Panc1 (cell line): ENCODE results near the gene GVQW3. TPM values are rescaled to one million over a fixed set of nuclear protein-coding genes. Genes with fewer than 3 reads are reported as not detected.

Experiments used
- ATAC-seq: fragments of 200-7000 bp; cut with Tn5 transposase; 2 replicates; pipeline ENCODE4 v1.9.1; 2020; ENCODE audit warnings: mild to moderate bottlenecking, moderate library complexity
- BruUV-seq: library from RNA; stranded (reverse); fragments of 400-500 nt; replicated peaks from 2 replicates; lab custom pipeline; 2021; lab: Mats Ljungman, UMichigan
- CTCF ChIA-PET: fragments of 300-600 bp; sonication (Branson Sonifier 250); formaldehyde crosslinking; loops from one replicate; lab custom pipeline; 2022; ENCODE audit warnings: antibody characterized with exemption; lab: Charles Lee
- POLR2A ChIA-PET: fragments of 300-600 bp; sonication (Branson Sonifier 250); formaldehyde crosslinking; loops from one replicate; lab custom pipeline; 2022; ENCODE audit warnings: antibody characterized with exemption; lab: Charles Lee
- DNase-seq: peaks from one replicate; pipeline ENCODE4 v3.0.0-alpha.2; 2010; ENCODE audit warnings: low read depth, low spot score
- H3K27ac ChIP-seq: 2 replicates; pipeline ENCODE4 v1.5.1; 2011; ENCODE audit warnings: mild to moderate bottlenecking, low read length, inconsistent platforms
- H3K27me3 ChIP-seq: fragments of 200-500 bp; sonication (Bioruptor generic); 2 replicates; pipeline ENCODE4 v1.6.0; 2014; ENCODE audit warnings: low read length, inconsistent platforms; ENCODE audit not compliant: control insufficient read depth, insufficient read depth
- H3K36me3 ChIP-seq: fragments of 200-500 bp; sonication (Bioruptor generic); 2 replicates; pipeline ENCODE4 v1.5.1; 2014; ENCODE audit warnings: inconsistent platforms, mild to moderate bottlenecking, low read length, moderate library complexity; ENCODE audit not compliant: control insufficient read depth, insufficient read depth
- H3K4me1 ChIP-seq: 2 replicates; pipeline ENCODE4 v1.5.1; 2011; ENCODE audit warnings: inconsistent platforms, mild to moderate bottlenecking, low read length, moderate library complexity; ENCODE audit not compliant: control insufficient read depth, insufficient read depth
- H3K4me3 ChIP-seq, 2 experiments: 2 replicates each; pipeline ENCODE4 v1.5.1; 2011 to 2012; ENCODE audit warnings: low read depth in 2 of 2, low read length in 2 of 2, mild to moderate bottlenecking in 2 of 2, inconsistent platforms in 1 of 2, moderate library complexity in 1 of 2
- H3K9me3 ChIP-seq: fragments of 200-500 bp; sonication (Bioruptor generic); 2 replicates; pipeline ENCODE4 v1.5.1; 2014; ENCODE audit warnings: low read depth, mild to moderate bottlenecking, inconsistent platforms, low read length, moderate library complexity; ENCODE audit not compliant: control insufficient read depth, insufficient read depth
- CTCF ChIP-seq: fragments of 450-650 bp; IDR thresholded peaks from 2 replicates; pipeline ENCODE4 v1.5.1; 2017; ENCODE audit warnings: mild to moderate bottlenecking
- POLR2AphosphoS5 ChIP-seq: IDR thresholded peaks from 2 replicates; pipeline ENCODE4 v1.6.1; 2012; ENCODE audit warnings: mild to moderate bottlenecking, low read depth, low read length, moderate library complexity
- REST ChIP-seq, 2 experiments: IDR thresholded peaks; 2 replicates each; pipeline ENCODE4 v1.6.1; 2011 to 2012; ENCODE audit warnings: low read depth in 2 of 2, control low read depth in 1 of 2, low read length in 1 of 2, mild to moderate bottlenecking in 1 of 2, moderate library complexity in 1 of 2; ENCODE audit not compliant: insufficient read depth in 1 of 2
- SIN3A ChIP-seq: IDR thresholded peaks from 2 replicates; pipeline ENCODE4 v1.6.1; 2012; ENCODE audit warnings: low read depth, mild to moderate bottlenecking, low read length, moderate library complexity, borderline replicate concordance; ENCODE audit not compliant: insufficient read depth
- TCF7L2 ChIP-seq: IDR thresholded peaks from 2 replicates; pipeline ENCODE4 v1.6.1; 2011; ENCODE audit warnings: mild to moderate bottlenecking, low read depth, low read length, inconsistent platforms
- in situ Hi-C: cut with HindIII; loops from 2 replicates; pipeline ENCODE4 v1.10.0; 2016; ENCODE audit warnings: low sequenced_read_pairs, low pct_unique_long_range_greater_than_20kb
- intact Hi-C: fragments of 100-400 bp; cut with micrococcal nuclease; formaldehyde crosslinking; loops from one replicate; pipeline ENCODE4 v1.10.0; 2022; ENCODE audit not compliant: unreplicated experiment
- total RNA-seq: library from RNA; stranded (reverse); gene quantifications from one replicate; pipeline ENCODE4 v1.2.1, GENCODE V29; 2021; ENCODE audit not compliant: unreplicated experiment

The GVQW3 gene
- total RNA-seq, 1 experiment from 2014 or later = 3.2 TPM

GRCh38 chr11:76448506-76448905 lies 67.4 kb downstream of the GVQW3 start:
- DNase-seq = no peak
- Histone ChIP-seq H3K27me3 (no peaks in the 10 kb centered on the region), H3K9me3 (no peaks in the 10 kb centered on the region), H3K27ac (no peak overlapping the region), H3K4me1 (peaks cover 8% of the 10 kb centered on the region), H3K36me3 (peaks cover 29% of the 10 kb centered on the region), H3K4me3 (no peak overlapping the region)
- CTCF ChIA-PET = no interaction called here
- POLR2A ChIA-PET = no interaction called here
- intact Hi-C loops (no loop called here), in situ Hi-C loops (no loop called here)
- no peak for TF ChIP-seq CTCF
- no peak for TF ChIP-seq SIN3A
- no peak for TF ChIP-seq REST (IDR thresholded peaks at IDR 0.05; ENCODE audit: insufficient read depth in 1 of 2, low read depth in 2 of 2, low read length in 1 of 2)
- TF ChIP-seq TCF7L2 = no peak
- no peak for TF ChIP-seq POLR2AphosphoS5
- no TSS peak for BruUV-seq
- no peak for ATAC-seq

GRCh38 chr11:76453248-76453647 lies 72.1 kb downstream of the GVQW3 start:
- no peak overlapping the region for H3K4me3 ChIP-seq
- DNase-seq (no peak), ATAC-seq (no peak)
- no peak overlapping the region for H3K27ac ChIP-seq
- BruUV-seq = no TSS peak
- TF ChIP-seq POLR2AphosphoS5 (no peak), SIN3A (no peak), REST (IDR thresholded peaks at IDR 0.05; ENCODE audit: insufficient read depth in 1 of 2, low read depth in 2 of 2, low read length in 1 of 2) (no peak), TCF7L2 (no peak), CTCF (no peak)
- H3K27me3 ChIP-seq = no peaks in the 10 kb centered on the region
- in situ Hi-C loops (no loop called here), intact Hi-C loops (no loop called here)
- peaks cover 3% of the 10 kb centered on the region; the same call in 1 of the 2 replicates for H3K4me1 ChIP-seq
- POLR2A ChIA-PET = no interaction called here
- peaks cover 15% of the 10 kb centered on the region for H3K36me3 ChIP-seq
- no peaks in the 10 kb centered on the region for H3K9me3 ChIP-seq
- CTCF ChIA-PET = no interaction called here
